IMR-90 (cell line): Measurements from ENCODE around the gene EIF4G3. TPM values are rescaled to one million over a fixed set of nuclear protein-coding genes. Genes with fewer than 3 reads are reported as not detected.

Experiments
- ATAC-seq: fragments of 200-7000 bp; cut with Tn5 transposase; 2 replicates; pipeline ENCODE4 v1.9.1; 2020; ENCODE audit warnings: low read depth, mild to moderate bottlenecking, moderate library complexity
- BruUV-seq: library from RNA; stranded (reverse); fragments of 400-500 nt; replicated peaks from 2 replicates; lab custom pipeline; 2021; lab: Mats Ljungman, UMichigan
- CTCF ChIA-PET: fragments of 300-600 bp; formaldehyde crosslinking; extraction: SDS; loops from one replicate; lab custom pipeline; 2021; ENCODE audit warnings: antibody characterized with exemption; lab: Yijun Ruan, JAX
- POLR2A ChIA-PET: fragments of 300-600 bp; sonication (Branson Sonifier 250); formaldehyde crosslinking; loops from one replicate; lab custom pipeline; 2022; ENCODE audit warnings: antibody characterized with exemption; ENCODE audit not compliant: unreplicated experiment; lab: Charles Lee
- DNase-seq: peaks from one replicate; pipeline ENCODE4 v3.0.0; 2013
- H2AFZ ChIP-seq: replicated peaks from 2 replicates; pipeline ENCODE3; 2013; ENCODE audit warnings: low read length, mild to moderate bottlenecking; ENCODE audit not compliant: poor library complexity
- H2AK5ac ChIP-seq: 2 replicates; pipeline ENCODE4 v1.6.1; 2013; ENCODE audit warnings: low read depth, low read length, inconsistent platforms
- H2AK9ac ChIP-seq: replicated peaks from 2 replicates; pipeline ENCODE3; 2013; ENCODE audit warnings: mild to moderate bottlenecking, low read depth, low read length, moderate library complexity; ENCODE audit not compliant: poor library complexity
- H2BK120ac ChIP-seq: 2 replicates; pipeline ENCODE4 v1.6.1; 2013; ENCODE audit warnings: low read depth, low read length, inconsistent platforms
- H2BK15ac ChIP-seq: 3 replicates; pipeline ENCODE4 v1.6.1; 2013; ENCODE audit warnings: low read depth, low read length, inconsistent platforms
- H2BK20ac ChIP-seq: 2 replicates; pipeline ENCODE4 v1.6.1; 2013; ENCODE audit warnings: low read depth, mild to moderate bottlenecking, inconsistent platforms, low read length, moderate library complexity
- H2BK5ac ChIP-seq: 2 replicates; pipeline ENCODE4 v1.6.1; 2013; ENCODE audit warnings: mild to moderate bottlenecking, low read depth, low read length, inconsistent platforms; ENCODE audit not compliant: poor library complexity, severe bottlenecking
- H3K14ac ChIP-seq: replicated peaks from 2 replicates; pipeline ENCODE4 v1.6.1; 2013; ENCODE audit warnings: low read depth, low read length, inconsistent platforms
- H3K18ac ChIP-seq: 2 replicates; pipeline ENCODE4 v1.6.1; 2013; ENCODE audit warnings: low read depth, low read length, control low read depth
- H3K23ac ChIP-seq: 2 replicates; pipeline ENCODE4 v1.6.1; 2013; ENCODE audit warnings: low read depth, low read length, inconsistent platforms
- H3K27ac ChIP-seq: 2 replicates; pipeline ENCODE4 v1.5.1; 2013; ENCODE audit warnings: mild to moderate bottlenecking, control low read depth, low read length; ENCODE audit not compliant: insufficient read depth
- H3K27me3 ChIP-seq: 2 replicates; pipeline ENCODE4 v1.6.1; 2013; ENCODE audit warnings: low read length; ENCODE audit not compliant: control insufficient read depth, insufficient read depth
- H3K36me3 ChIP-seq: 2 replicates; pipeline ENCODE4 v1.6.1; 2013; ENCODE audit warnings: low read length, mixed read lengths; ENCODE audit not compliant: control insufficient read depth, insufficient read depth
- H3K4ac ChIP-seq: 2 replicates; pipeline ENCODE4 v1.6.1; 2013; ENCODE audit warnings: low read depth, low read length, inconsistent platforms
- H3K4me1 ChIP-seq: 2 replicates; pipeline ENCODE4 v1.6.1; 2013; ENCODE audit warnings: low read length, mixed read lengths; ENCODE audit not compliant: control insufficient read depth, insufficient read depth
- H3K4me2 ChIP-seq: 2 replicates; pipeline ENCODE4 v1.6.1; 2013; ENCODE audit warnings: low read depth, mild to moderate bottlenecking, control low read depth, low read length, moderate library complexity
- H3K4me3 ChIP-seq: 2 replicates; pipeline ENCODE4 v1.5.1; 2013; ENCODE audit warnings: low read depth, mild to moderate bottlenecking, control low read depth, low read length, moderate library complexity; ENCODE audit not compliant: insufficient read depth
- H3K56ac ChIP-seq: 2 replicates; pipeline ENCODE4 v1.6.1; 2013; ENCODE audit warnings: low read length, inconsistent platforms; ENCODE audit not compliant: insufficient read depth; ENCODE audit errors: extremely low read depth
- H3K79me1 ChIP-seq, 2 experiments: 2 replicates each; pipeline ENCODE4 v1.6.1; 2013; ENCODE audit warnings: low read length in 2 of 2, inconsistent platforms in 1 of 2, low read depth in 1 of 2
- H3K9ac ChIP-seq: 2 replicates; pipeline ENCODE4 v1.6.1; 2013; ENCODE audit warnings: low read depth, low read length, control low read depth
- H3K9me1 ChIP-seq: 2 replicates; pipeline ENCODE4 v1.6.1; 2013; ENCODE audit warnings: low read length, inconsistent platforms; ENCODE audit not compliant: insufficient read depth
- H3K9me3 ChIP-seq: 2 replicates; pipeline ENCODE4 v1.6.1; 2013; ENCODE audit warnings: low read length; ENCODE audit not compliant: control insufficient read depth, insufficient read depth
- H4K20me1 ChIP-seq: 2 replicates; pipeline ENCODE4 v1.6.1; 2013; ENCODE audit warnings: low read length, inconsistent platforms; ENCODE audit not compliant: insufficient read depth
- H4K5ac ChIP-seq: 2 replicates; pipeline ENCODE4 v1.6.1; 2013; ENCODE audit warnings: mild to moderate bottlenecking, low read depth, low read length, control low read depth
- H4K8ac ChIP-seq, 2 experiments: 2 replicates each; pipeline ENCODE4 v1.6.1; 2013; ENCODE audit warnings: low read depth in 2 of 2, low read length in 2 of 2, control low read depth in 1 of 2, inconsistent platforms in 1 of 2
- H4K91ac ChIP-seq: 2 replicates; pipeline ENCODE4 v1.6.1; 2013; ENCODE audit warnings: low read depth, low read length, inconsistent platforms; ENCODE audit not compliant: insufficient read depth
- BHLHE40 ChIP-seq: fragments of 150-350 bp; IDR thresholded peaks from 2 replicates; pipeline ENCODE4 v1.6.1; 2016; ENCODE audit warnings: mild to moderate bottlenecking, low read depth, low read length
- CEBPB ChIP-seq: IDR thresholded peaks from 2 replicates; pipeline ENCODE4 v1.6.1; 2012; ENCODE audit warnings: low read depth, low read length, improper control_type of control experiment
- CHD1 ChIP-seq: IDR thresholded peaks from 2 replicates; pipeline ENCODE4 v1.6.1; 2012; ENCODE audit warnings: low read depth, low read length, improper control_type of control experiment
- FOS ChIP-seq: fragments of 150-350 bp; IDR thresholded peaks from 2 replicates; pipeline ENCODE4 v1.6.1; 2016; ENCODE audit warnings: low read depth, low read length
- MAFK ChIP-seq: IDR thresholded peaks from 2 replicates; pipeline ENCODE4 v1.6.1; 2012; ENCODE audit warnings: low read depth, low read length, improper control_type of control experiment
- MAZ ChIP-seq: IDR thresholded peaks from 2 replicates; pipeline ENCODE4 v1.6.1; 2012; ENCODE audit warnings: low read depth, mild to moderate bottlenecking, low read length, improper control_type of control experiment, moderate library complexity, borderline replicate concordance
- MXI1 ChIP-seq: IDR thresholded peaks from 2 replicates; pipeline ENCODE4 v1.6.1; 2012; ENCODE audit warnings: low read depth, mild to moderate bottlenecking, low read length, moderate library complexity, borderline replicate concordance
- NFE2L2 ChIP-seq: fragments of 150-350 bp; IDR thresholded peaks from 2 replicates; pipeline ENCODE4 v1.6.1; 2016; ENCODE audit warnings: low read depth, mild to moderate bottlenecking, low read length
- POLR2A ChIP-seq: IDR thresholded peaks from 2 replicates; pipeline ENCODE4 v1.6.1; 2012; ENCODE audit warnings: mild to moderate bottlenecking, low read depth, low read length
- RAD21 ChIP-seq: IDR thresholded peaks from 2 replicates; pipeline ENCODE4 v1.6.1; 2012; ENCODE audit warnings: low read length, improper control_type of control experiment
- RCOR1 ChIP-seq: IDR thresholded peaks from 2 replicates; pipeline ENCODE4 v1.6.1; 2012; ENCODE audit warnings: mild to moderate bottlenecking, low read length, improper control_type of control experiment; ENCODE audit not compliant: insufficient replicate concordance
- RFX5 ChIP-seq: IDR thresholded peaks from 2 replicates; pipeline ENCODE4 v1.8.0; 2012; ENCODE audit warnings: low read depth, mild to moderate bottlenecking, low read length, moderate library complexity
- SMC3 ChIP-seq: fragments of 150-350 bp; IDR thresholded peaks from 2 replicates; pipeline ENCODE4 v1.6.1; 2016; ENCODE audit warnings: low read depth, mild to moderate bottlenecking, antibody characterized with exemption, low read length, moderate library complexity
- WGBS, 2 experiments: methylation state at CpG; one replicate each; pipeline versions ENCODE4 v1.1.5 to v1.1.7; 2013; ENCODE audit warnings: missing lambda C conversion rate in 2 of 2; ENCODE audit not compliant: insufficient read length in 1 of 2; ENCODE audit errors: extremely low coverage in 2 of 2; 5-methylcytosine and 5-hydroxymethylcytosine counted together
- dilution Hi-C: fragments of 300-500 bp; cut with HindIII; formaldehyde crosslinking; loops from one replicate; pipeline ENCODE4 v1.14.3; 2018; ENCODE audit warnings: low sequenced_read_pairs; ENCODE audit not compliant: unreplicated experiment
- in situ Hi-C: fragments of 300-500 bp; cut with MboI; formaldehyde crosslinking; loops from 3 replicates; pipeline ENCODE4 v1.14.3; 2019; ENCODE audit warnings: low sequenced_read_pairs, inconsistent platforms, mixed read lengths
- intact Hi-C: fragments of 100-400 bp; cut with micrococcal nuclease; formaldehyde crosslinking; loops from 2 replicates; pipeline ENCODE4 v1.10.0; 2022
- polyA plus RNA-seq, 3 experiments: library from polyadenylated mRNA; depleted of rRNA; stranded (reverse); fragments of >200 nt; gene quantifications; 2 replicates each; pipeline ENCODE4 v1.2.3, GENCODE V29; 2012; ENCODE audit warnings: low replicate concordance in 1 of 3
- total RNA-seq: library from RNA; depleted of rRNA; stranded (reverse); fragments of >200 nt; gene quantifications from 2 replicates; pipeline ENCODE4 v1.2.3, GENCODE V29; 2012
- TF ChIP-seq, protein P1 (sequence below): fragments of 150-350 bp; IDR thresholded peaks from 2 replicates; pipeline ENCODE4 v1.6.1; 2016; ENCODE audit warnings: low read depth, mild to moderate bottlenecking, low read length, moderate library complexity, borderline replicate concordance
- TF ChIP-seq, protein P2 (sequence below): conservative IDR thresholded peaks from 2 replicates; pipeline ENCODE4 v1.5.1; 2012; ENCODE audit warnings: mild to moderate bottlenecking, low read depth, low read length, improper control_type of control experiment
- TF ChIP-seq, protein P3 (sequence below): fragments of 150-350 bp; IDR thresholded peaks from 2 replicates; pipeline ENCODE4 v1.6.1; 2017; ENCODE audit warnings: mild to moderate bottlenecking, antibody characterized with exemption, low read length, low read depth

The EIF4G3 gene
- total and polyA plus RNA-seq, 2 of the 4 experiments (the other 2 are of a cell fraction), result 25.8 to 49.2 TPM

GRCh38 chr1:21099869-21100131 lies 76.9 kb downstream of the EIF4G3 start:
- Histone ChIP-seq H3K9me1 (no peaks in the 10 kb centered on the region; the same call in 1 of the 2 replicates), H3K4me3 (no peak overlapping the region), H4K91ac (no peak overlapping the region), H3K9me3 (peaks cover 3% of the 10 kb centered on the region; the same call in 1 of the 2 replicates), H2AFZ (no peak overlapping the region), H2BK120ac (no peak overlapping the region), H2AK9ac (no peak overlapping the region), H3K9ac (no peak overlapping the region), H2BK15ac (no peak overlapping the region), H2BK5ac (no peak overlapping the region), H3K4me2 (no peak overlapping the region), H3K27ac (no peak overlapping the region), H4K20me1 (peaks cover 6% of the 10 kb centered on the region), H3K23ac (no peak overlapping the region), H2BK20ac (no peak overlapping the region), H3K18ac (no peak overlapping the region), H3K14ac (no peak overlapping the region), H4K5ac (no peak overlapping the region), H3K36me3 (peaks cover 6% of the 10 kb centered on the region), H3K56ac (no peak overlapping the region), H3K79me1 (peaks cover 25 to 62% of the 10 kb centered on the region in 2 experiments), H2AK5ac (no peak overlapping the region), H3K27me3 (no peaks in the 10 kb centered on the region), H3K4me1 (no peaks in the 10 kb centered on the region; the same call in 1 of the 2 replicates), H3K4ac (no peak overlapping the region), H4K8ac (no peak overlapping the region)
- CTCF ChIA-PET, result no interaction called here
- BruUV-seq, result no TSS peak
- TF ChIP-seq RCOR1 (no peak), CEBPB (no peak), SMC3 (no peak), MXI1 (no peak), RAD21 (no peak), CHD1 (no peak), BHLHE40 (no peak), NFE2L2 (no peak), FOS (no peak), POLR2A (no peak), MAFK (no peak), MAZ (no peak), RFX5 (no peak)
- TF ChIP-seq, protein P1, sequence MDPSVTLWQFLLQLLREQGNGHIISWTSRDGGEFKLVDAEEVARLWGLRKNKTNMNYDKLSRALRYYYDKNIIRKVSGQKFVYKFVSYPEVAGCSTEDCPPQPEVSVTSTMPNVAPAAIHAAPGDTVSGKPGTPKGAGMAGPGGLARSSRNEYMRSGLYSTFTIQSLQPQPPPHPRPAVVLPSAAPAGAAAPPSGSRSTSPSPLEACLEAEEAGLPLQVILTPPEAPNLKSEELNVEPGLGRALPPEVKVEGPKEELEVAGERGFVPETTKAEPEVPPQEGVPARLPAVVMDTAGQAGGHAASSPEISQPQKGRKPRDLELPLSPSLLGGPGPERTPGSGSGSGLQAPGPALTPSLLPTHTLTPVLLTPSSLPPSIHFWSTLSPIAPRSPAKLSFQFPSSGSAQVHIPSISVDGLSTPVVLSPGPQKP, result no peak
- TF ChIP-seq, protein P2, sequence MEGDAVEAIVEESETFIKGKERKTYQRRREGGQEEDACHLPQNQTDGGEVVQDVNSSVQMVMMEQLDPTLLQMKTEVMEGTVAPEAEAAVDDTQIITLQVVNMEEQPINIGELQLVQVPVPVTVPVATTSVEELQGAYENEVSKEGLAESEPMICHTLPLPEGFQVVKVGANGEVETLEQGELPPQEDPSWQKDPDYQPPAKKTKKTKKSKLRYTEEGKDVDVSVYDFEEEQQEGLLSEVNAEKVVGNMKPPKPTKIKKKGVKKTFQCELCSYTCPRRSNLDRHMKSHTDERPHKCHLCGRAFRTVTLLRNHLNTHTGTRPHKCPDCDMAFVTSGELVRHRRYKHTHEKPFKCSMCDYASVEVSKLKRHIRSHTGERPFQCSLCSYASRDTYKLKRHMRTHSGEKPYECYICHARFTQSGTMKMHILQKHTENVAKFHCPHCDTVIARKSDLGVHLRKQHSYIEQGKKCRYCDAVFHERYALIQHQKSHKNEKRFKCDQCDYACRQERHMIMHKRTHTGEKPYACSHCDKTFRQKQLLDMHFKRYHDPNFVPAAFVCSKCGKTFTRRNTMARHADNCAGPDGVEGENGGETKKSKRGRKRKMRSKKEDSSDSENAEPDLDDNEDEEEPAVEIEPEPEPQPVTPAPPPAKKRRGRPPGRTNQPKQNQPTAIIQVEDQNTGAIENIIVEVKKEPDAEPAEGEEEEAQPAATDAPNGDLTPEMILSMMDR, result no peak
- TF ChIP-seq, protein P3, sequence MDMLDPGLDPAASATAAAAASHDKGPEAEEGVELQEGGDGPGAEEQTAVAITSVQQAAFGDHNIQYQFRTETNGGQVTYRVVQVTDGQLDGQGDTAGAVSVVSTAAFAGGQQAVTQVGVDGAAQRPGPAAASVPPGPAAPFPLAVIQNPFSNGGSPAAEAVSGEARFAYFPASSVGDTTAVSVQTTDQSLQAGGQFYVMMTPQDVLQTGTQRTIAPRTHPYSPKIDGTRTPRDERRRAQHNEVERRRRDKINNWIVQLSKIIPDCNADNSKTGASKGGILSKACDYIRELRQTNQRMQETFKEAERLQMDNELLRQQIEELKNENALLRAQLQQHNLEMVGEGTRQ, result no peak
- POLR2A ChIA-PET, result no interaction called here
- ATAC-seq (no peak), DNase-seq (no peak)
- WGBS, 2 experiments, result no CpG with 5 or more reads among the region's 2 CpGs
- dilution Hi-C loops, result no loop called here
- intact Hi-C loops, result no loop called here
- in situ Hi-C loops, result no loop called here
